Aorta (tissue), 5 donors: Measurements from ENCODE around the gene TDRD10. TPM values are rescaled to one million over a fixed set of nuclear protein-coding genes. Genes with fewer than 3 reads are reported as not detected.
"Not testable (repeated sequence)": the region's sequence is repeated elsewhere in the genome, so short reads cannot be mapped to it uniquely, and the experiment has no call there.

Experiments used
- ATAC-seq: fragments of 200-7000 bp; cut with Tn5 transposase; one replicate; pipeline ENCODE4 v1.9.1; 2022; ENCODE audit warnings: moderate library complexity; ENCODE audit not compliant: low FRiP score
- DNase-seq, 2 donors: peaks; one replicate each; pipeline ENCODE4 v3.0.0-alpha.2; 2020
- H3K27ac ChIP-seq, 2 donors: one replicate each; pipeline ENCODE4 v1.5.1; 2013; ENCODE audit warnings: low read length in 2 of 2, mild to moderate bottlenecking in 2 of 2, moderate library complexity in 2 of 2, control low read depth in 1 of 2, inconsistent platforms in 1 of 2, low read depth in 1 of 2
- H3K27me3 ChIP-seq, 2 donors: one replicate each; pipeline ENCODE4 v1.6.1; 2013; ENCODE audit warnings: control low read depth in 1 of 2, low read length in 1 of 2, mild to moderate bottlenecking in 1 of 2, moderate library complexity in 1 of 2; ENCODE audit not compliant: insufficient read depth in 2 of 2, control insufficient read depth in 1 of 2
- H3K36me3 ChIP-seq, 2 donors: one replicate each; pipeline ENCODE4 v1.6.1; 2013; ENCODE audit warnings: control low read depth in 1 of 2, low read length in 1 of 2, mild to moderate bottlenecking in 1 of 2; ENCODE audit not compliant: insufficient read depth in 2 of 2, control insufficient read depth in 1 of 2
- H3K4me1 ChIP-seq, 2 donors: one replicate each; pipeline ENCODE4 v1.6.1; 2013; ENCODE audit warnings: low read length in 2 of 2, control low read depth in 1 of 2, mild to moderate bottlenecking in 1 of 2, moderate library complexity in 1 of 2; ENCODE audit not compliant: insufficient read depth in 2 of 2, control insufficient read depth in 1 of 2
- H3K4me3 ChIP-seq, 2 donors: one replicate each; pipeline ENCODE4 v1.5.1; 2013; ENCODE audit warnings: low read length in 2 of 2, control low read depth in 1 of 2, mild to moderate bottlenecking in 1 of 2
- H3K9me3 ChIP-seq: one replicate; pipeline ENCODE4 v1.6.1; 2013; ENCODE audit warnings: mild to moderate bottlenecking, low read length; ENCODE audit not compliant: control insufficient read depth
- WGBS, 2 donors: extraction: QIAGEN DNeasy Blood & Tissue Kit; methylation state at CpG; one replicate each; pipeline ENCODE4 v1.1.7; 2013; 5-methylcytosine and 5-hydroxymethylcytosine counted together
- intact Hi-C, 2 donors: fragments of 100-400 bp; cut with DNase I; formaldehyde crosslinking; loops; one replicate each; pipeline versions ENCODE4 v1.14.2 to v1.15.0; 2022
- polyA plus RNA-seq, 2 donors: library from polyadenylated mRNA; stranded (reverse); fragments of 200-250 nt; gene quantifications; one replicate each; pipeline ENCODE4 v1.2.3, GENCODE V29; 2013
- total RNA-seq, 2 donors: library from RNA; stranded (reverse); fragmentation: NEBNext Ultra II Directional; extraction: Animal tissue kit (Norgen Biotek cat#: 25700); gene quantifications; one replicate each; pipeline ENCODE4 v1.2.1, GENCODE V29; 2021
- donor health status: healthy with polysubstance abuse.
- donor health status: Bipolar disorder and iron deficiency.
- donor health status: DM: no; HTN: no; CAD: no.
- donor health status: DM: no; HTN: no; CAD: no.
- donor health status: DM: yes; HTN: yes; CAD: no.

TDRD10 gene
- total and polyA plus RNA-seq, 4 donors, result 1.1 to 16.5 (median 3.2) TPM

GRCh38 chr1:154519591-154519991 lies 17.6 kb downstream of the TDRD10 start:
- peaks cover 0 to 3% of the 10 kb centered on the region in 2 donors for H3K27me3 ChIP-seq
- intact Hi-C loops, result no loop called here
- H3K4me3 ChIP-seq, result no peak overlapping the region
- ATAC-seq (no peak), DNase-seq (no peak)
- no peaks in the 10 kb centered on the region for H3K36me3 ChIP-seq
- no peaks in the 10 kb centered on the region for H3K4me1 ChIP-seq
- H3K9me3 ChIP-seq, result peaks cover 6% of the 10 kb centered on the region
- 62 to 66% methylated on average over 9 of the region's 9 CpGs for WGBS, 2 donors
- no peak overlapping the region for H3K27ac ChIP-seq

DNA sequence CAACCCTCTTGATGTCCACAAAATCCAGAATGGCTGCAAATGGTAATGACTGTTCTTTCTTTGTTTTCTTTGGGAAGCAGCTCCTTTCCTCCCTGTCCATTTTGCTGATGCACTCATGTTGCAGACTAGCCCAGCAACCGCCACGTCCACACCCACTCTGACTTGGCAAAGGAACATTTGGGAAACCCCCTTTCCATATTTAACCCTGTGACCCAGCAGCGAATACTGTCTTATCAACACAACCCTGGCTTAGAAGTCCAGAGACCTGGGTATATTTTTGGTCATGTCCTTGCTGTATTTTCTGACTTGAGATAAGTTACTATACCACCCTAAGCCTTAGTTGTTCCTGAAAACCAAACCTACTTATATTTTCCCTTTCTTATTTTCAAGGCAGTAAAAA lies 18.3 kb downstream of the TDRD10 start:
- H3K27me3 ChIP-seq, result peaks cover 0 to 3% of the 10 kb centered on the region in 2 donors
- H3K4me1 ChIP-seq, result no peaks in the 10 kb centered on the region
- no peak for DNase-seq

GRCh38 chr1:154521695-154522094 lies 19.7 kb downstream of the TDRD10 start:
- Histone ChIP-seq H3K9me3 (peaks cover 9% of the 10 kb centered on the region), H3K4me3 (no peak overlapping the region), H3K27me3 (peaks cover 0 to 3% of the 10 kb centered on the region in 2 donors), H3K4me1 (no peaks in the 10 kb centered on the region), H3K36me3 (no peaks in the 10 kb centered on the region), H3K27ac (no peak overlapping the region)
- 53 to 55% methylated on average over 3 of the region's 3 CpGs for WGBS, 2 donors
- intact Hi-C loops, result no loop called here
- DNase-seq, result no peak
- no peak for ATAC-seq

More for the DNA sequence above, 18.3 kb downstream of the TDRD10 start:
- Histone ChIP-seq H3K27ac (no peak overlapping the region), H3K36me3 (no peaks in the 10 kb centered on the region), H3K4me3 (no peak overlapping the region), H3K9me3 (peaks cover 9% of the 10 kb centered on the region)
- 13 to 22% methylated on average over 3 of the region's 3 CpGs for WGBS, 2 donors
- intact Hi-C loops, result no loop called here
- no peak for ATAC-seq

DNA sequence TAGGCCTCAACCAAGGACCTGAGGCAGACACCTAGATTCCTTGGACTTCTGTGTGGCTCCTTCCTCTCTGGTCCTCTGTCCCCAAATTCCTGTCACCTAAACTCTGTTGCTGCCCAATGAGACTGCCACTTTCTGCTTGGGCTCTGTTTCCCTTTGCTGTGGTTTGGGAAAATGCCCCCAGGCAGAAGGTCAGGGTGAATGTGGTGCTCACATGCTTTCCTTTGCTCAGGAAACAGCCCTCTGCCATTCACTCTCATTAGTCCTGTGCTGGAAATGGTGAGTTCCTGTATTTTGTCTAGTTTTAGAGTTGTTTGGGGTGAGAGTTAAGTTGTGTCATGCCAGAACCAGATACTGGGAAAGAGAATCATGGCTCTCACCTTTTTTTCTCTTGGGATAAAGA lies 22.9 kb downstream of the TDRD10 start:
- DNase-seq, result no peak
- ATAC-seq, result no peak
- intact Hi-C loops, result no loop called here

DNA sequence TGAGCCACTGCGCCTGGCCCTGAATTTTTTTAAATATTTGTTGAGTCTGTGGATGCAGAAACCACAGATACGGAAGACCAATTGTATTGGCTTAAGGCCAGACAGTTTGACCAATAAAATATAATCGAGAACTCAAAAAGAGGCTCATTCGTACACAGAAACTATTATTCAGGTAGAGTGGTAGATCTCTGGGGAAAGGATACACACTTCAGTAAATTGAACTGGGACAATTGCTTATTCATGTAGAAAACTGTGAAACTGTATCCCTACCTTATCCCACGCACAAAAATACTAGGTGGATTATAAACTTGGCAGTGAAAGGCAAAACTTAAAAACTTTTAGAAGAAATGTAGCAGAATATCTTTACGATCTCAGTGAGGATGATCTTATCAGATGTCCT lies 25.2 kb downstream of the TDRD10 start:
- no peaks in the 10 kb centered on the region for H3K4me1 ChIP-seq
- no peaks in the 10 kb centered on the region for H3K27me3 ChIP-seq
- DNase-seq (no peak), ATAC-seq (no peak)
- no peak overlapping the region for H3K4me3 ChIP-seq
- WGBS, 2 donors, result 66 to 68% methylated on average over 6 of the region's 6 CpGs
- intact Hi-C loops, result no loop called here
- H3K27ac ChIP-seq, result no peak overlapping the region
- H3K36me3 ChIP-seq, result no peaks in the 10 kb centered on the region
- H3K9me3 ChIP-seq, result peaks cover 7% of the 10 kb centered on the region

More for the DNA sequence above, 22.9 kb downstream of the TDRD10 start:
- H3K36me3 ChIP-seq, result no peaks in the 10 kb centered on the region
- no peak overlapping the region for H3K4me3 ChIP-seq
- H3K27ac ChIP-seq, result no peak overlapping the region
- no peaks in the 10 kb centered on the region for H3K4me1 ChIP-seq
- peaks cover 7% of the 10 kb centered on the region for H3K9me3 ChIP-seq
- no peaks in the 10 kb centered on the region for H3K27me3 ChIP-seq

- ATAC-seq (no peak), DNase-seq (no peak)
- peaks cover 4% of the 10 kb centered on the region for H3K9me3 ChIP-seq
- no peaks in the 10 kb centered on the region for H3K36me3 ChIP-seq
- WGBS, 2 donors, result 91 to 92% methylated on average over 6 of the region's 6 CpGs
- H3K4me1 ChIP-seq, result no peaks in the 10 kb centered on the region
- no peak overlapping the region for H3K4me3 ChIP-seq
- H3K27ac ChIP-seq, result no peak overlapping the region
- no peaks in the 10 kb centered on the region for H3K27me3 ChIP-seq
- intact Hi-C loops, result no loop called here
These were observed 27.3 kb downstream of the TDRD10 start for GRCh38 chr1:154529308-154529707.

DNA sequence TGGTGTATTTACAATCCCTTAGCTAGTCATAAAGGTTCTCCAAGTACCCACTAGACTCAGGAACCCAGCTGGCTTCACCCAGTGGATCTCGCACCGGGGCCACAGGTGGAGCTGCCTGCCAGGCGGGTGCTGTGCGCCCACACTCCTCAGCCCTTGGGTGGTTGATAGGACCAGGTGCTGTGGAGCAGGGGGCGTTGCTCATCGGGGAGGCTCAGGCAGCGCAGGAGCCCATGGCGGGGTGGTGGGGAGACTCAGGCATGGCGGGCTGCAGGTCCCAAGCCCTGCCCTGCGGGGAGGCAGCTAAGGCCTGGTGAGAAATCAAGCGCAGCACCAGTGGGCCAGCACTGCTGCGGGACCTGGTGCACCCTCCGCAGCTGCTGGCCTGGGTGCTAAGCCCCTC lies 29.9 kb downstream of the TDRD10 start:
- WGBS, 2 donors, result 97% methylated on average over 13 of the region's 13 CpGs
- H3K4me1 ChIP-seq, ATAC-seq, H3K36me3 ChIP-seq, H3K9me3 ChIP-seq, H3K4me3 ChIP-seq, intact Hi-C loops, DNase-seq, H3K27me3 ChIP-seq, H3K27ac ChIP-seq: not testable (repeated sequence)

DNA sequence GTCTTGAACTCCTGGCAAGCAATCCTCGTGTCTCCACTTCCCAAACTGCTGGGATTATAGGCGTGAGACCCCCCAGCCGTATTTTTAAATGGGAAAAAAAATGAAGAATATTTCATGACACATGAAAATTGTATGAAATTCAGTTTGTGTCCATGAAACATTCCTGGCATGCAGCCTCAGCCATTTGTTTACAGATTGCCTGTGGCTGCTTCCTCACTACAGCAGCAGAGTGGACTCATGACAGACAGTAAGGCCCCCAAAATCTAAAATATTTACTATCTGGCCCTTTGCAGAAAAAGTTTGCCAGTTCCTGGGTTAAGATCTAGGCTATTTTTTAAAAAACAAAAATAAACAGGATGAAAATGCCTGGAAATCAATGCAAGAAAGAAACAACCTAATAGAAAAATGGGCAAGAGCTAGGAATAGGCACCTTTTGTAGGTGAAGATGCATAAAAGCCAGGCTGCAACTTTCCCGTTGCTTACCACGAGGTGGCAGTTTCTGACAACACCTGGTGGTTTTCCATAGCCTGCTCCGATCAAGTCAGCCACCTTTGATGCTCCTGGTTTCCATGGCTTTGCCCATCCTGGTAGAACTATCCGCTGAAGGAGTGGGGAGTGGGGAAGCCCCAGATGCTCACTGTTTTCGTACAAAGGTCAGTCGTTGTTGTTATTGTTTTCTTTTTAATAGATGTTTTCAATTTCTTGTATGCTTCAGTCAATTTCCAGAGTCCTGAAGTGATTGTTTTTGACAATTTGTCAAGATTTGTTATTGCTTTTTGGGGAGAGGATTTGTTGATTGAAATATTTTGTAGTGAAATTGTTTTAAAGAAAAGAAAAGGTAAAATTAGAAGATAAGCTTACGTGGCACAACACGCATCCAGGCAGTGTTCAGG lies 32.2 kb downstream of the TDRD10 start:
- WGBS, 2 donors, result 52 to 54% methylated on average over 11 of the region's 11 CpGs
- no peak overlapping the region for H3K27ac ChIP-seq
- ATAC-seq (no peak), DNase-seq (no peak)
- intact Hi-C loops, result no loop called here
- H3K27me3 ChIP-seq, result no peaks in the 10 kb centered on the region
- H3K9me3 ChIP-seq, result peaks cover 2% of the 10 kb centered on the region
- no peaks in the 10 kb centered on the region for H3K36me3 ChIP-seq
- no peak overlapping the region for H3K4me3 ChIP-seq
- H3K4me1 ChIP-seq, result no peaks in the 10 kb centered on the region

GRCh38 chr1:154536570-154536969 lies 34.6 kb downstream of the TDRD10 start:
- DNase-seq (no peak), ATAC-seq (no peak)
- intact Hi-C loops, result no loop called here
- 73 to 78% methylated on average over 7 of the region's 7 CpGs for WGBS, 2 donors
- H3K27ac ChIP-seq, result no peak overlapping the region
- no peaks in the 10 kb centered on the region for H3K36me3 ChIP-seq
- no peak overlapping the region for H3K4me3 ChIP-seq
- H3K4me1 ChIP-seq, result no peaks in the 10 kb centered on the region
- no peaks in the 10 kb centered on the region for H3K27me3 ChIP-seq
- H3K9me3 ChIP-seq, result peaks cover 2% of the 10 kb centered on the region
